WTC11 (cell line): ENCODE measurements around the gene OR52E5.

Experiments used
- FOXJ3 ChIP-seq: sonication (generic); formaldehyde crosslinking; IDR thresholded peaks from 2 replicates; pipeline ENCODE4 v1.9.0; 2021; ENCODE audit warnings: missing genetic modification reagents, mild to moderate bottlenecking, borderline replicate concordance
- JUN ChIP-seq: sonication (generic); formaldehyde crosslinking; IDR thresholded peaks from 2 replicates; pipeline ENCODE4 v1.8.0; 2023; ENCODE audit warnings: mild to moderate bottlenecking, missing genetic modification reagents
- TF ChIP-seq, protein P1 (sequence below): fragments of 200-600 bp; IDR thresholded peaks from 2 replicates; pipeline ENCODE4 v1.8.0; 2022; ENCODE audit warnings: antibody characterized with exemption
- TF ChIP-seq, protein P2 (sequence below): fragments of 250-450 bp; sonication (Bioruptor Pico); IDR thresholded peaks from 2 replicates; pipeline ENCODE4 v1.9.0; 2021; ENCODE audit warnings: mild to moderate bottlenecking
- TF ChIP-seq, protein P3 (sequence below): sonication (generic); formaldehyde crosslinking; IDR thresholded peaks from 2 replicates; pipeline ENCODE4 v1.8.1; 2022; ENCODE audit warnings: low read depth, mild to moderate bottlenecking, moderate library complexity, missing genetic modification reagents, borderline replicate concordance

DNA sequence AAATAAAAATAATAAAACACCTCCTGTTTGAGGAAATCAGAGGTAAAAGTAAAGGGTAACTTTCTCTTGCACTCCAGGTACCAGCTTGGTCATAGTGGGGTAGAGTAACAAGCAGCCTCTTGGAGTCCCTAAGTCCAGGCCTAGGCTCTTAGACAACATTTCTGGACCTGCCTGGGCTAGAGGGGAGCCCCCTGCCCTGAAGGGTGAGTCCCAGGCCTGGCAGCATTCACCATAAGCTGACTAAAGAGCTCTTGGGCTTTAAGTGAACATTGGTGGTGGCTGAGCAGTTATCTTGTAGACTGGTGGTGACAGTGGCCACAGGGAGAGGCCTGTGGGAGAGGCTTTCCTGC, 30.4 kb downstream of the OR52E5 start:
- TF ChIP-seq, protein P1, sequence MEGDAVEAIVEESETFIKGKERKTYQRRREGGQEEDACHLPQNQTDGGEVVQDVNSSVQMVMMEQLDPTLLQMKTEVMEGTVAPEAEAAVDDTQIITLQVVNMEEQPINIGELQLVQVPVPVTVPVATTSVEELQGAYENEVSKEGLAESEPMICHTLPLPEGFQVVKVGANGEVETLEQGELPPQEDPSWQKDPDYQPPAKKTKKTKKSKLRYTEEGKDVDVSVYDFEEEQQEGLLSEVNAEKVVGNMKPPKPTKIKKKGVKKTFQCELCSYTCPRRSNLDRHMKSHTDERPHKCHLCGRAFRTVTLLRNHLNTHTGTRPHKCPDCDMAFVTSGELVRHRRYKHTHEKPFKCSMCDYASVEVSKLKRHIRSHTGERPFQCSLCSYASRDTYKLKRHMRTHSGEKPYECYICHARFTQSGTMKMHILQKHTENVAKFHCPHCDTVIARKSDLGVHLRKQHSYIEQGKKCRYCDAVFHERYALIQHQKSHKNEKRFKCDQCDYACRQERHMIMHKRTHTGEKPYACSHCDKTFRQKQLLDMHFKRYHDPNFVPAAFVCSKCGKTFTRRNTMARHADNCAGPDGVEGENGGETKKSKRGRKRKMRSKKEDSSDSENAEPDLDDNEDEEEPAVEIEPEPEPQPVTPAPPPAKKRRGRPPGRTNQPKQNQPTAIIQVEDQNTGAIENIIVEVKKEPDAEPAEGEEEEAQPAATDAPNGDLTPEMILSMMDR, result no peak
- TF ChIP-seq, protein P2, sequence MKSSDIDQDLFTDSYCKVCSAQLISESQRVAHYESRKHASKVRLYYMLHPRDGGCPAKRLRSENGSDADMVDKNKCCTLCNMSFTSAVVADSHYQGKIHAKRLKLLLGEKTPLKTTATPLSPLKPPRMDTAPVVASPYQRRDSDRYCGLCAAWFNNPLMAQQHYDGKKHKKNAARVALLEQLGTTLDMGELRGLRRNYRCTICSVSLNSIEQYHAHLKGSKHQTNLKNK (CRISPR knock-in tag), result no peak
- TF ChIP-seq FOXJ3, result no peak
- TF ChIP-seq, protein P3, sequence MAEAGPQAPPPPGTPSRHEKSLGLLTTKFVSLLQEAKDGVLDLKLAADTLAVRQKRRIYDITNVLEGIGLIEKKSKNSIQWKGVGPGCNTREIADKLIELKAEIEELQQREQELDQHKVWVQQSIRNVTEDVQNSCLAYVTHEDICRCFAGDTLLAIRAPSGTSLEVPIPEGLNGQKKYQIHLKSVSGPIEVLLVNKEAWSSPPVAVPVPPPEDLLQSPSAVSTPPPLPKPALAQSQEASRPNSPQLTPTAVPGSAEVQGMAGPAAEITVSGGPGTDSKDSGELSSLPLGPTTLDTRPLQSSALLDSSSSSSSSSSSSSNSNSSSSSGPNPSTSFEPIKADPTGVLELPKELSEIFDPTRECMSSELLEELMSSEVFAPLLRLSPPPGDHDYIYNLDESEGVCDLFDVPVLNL, result no peak
- TF ChIP-seq JUN (CRISPR knock-in tag), result no peak
